Endothelial cell of hepatic sinusoid (primary cell): Measurements from ENCODE around the gene TUBGCP3.
"Not testable (repeated sequence)": the region's sequence is repeated elsewhere in the genome, so short reads cannot be mapped to it uniquely, and the experiment has no call there.

Experiments
- in situ Hi-C: cut with HindIII; loops from 2 replicates; pipeline ENCODE4 v1.10.0; 2017; ENCODE audit warnings: low sequenced_read_pairs

Gene TUBGCP3

GRCh38 chr13:112488343-112489050 lies 99.5 kb downstream of the TUBGCP3 start:
- in situ Hi-C loops, result not testable (repeated sequence)

DNA sequence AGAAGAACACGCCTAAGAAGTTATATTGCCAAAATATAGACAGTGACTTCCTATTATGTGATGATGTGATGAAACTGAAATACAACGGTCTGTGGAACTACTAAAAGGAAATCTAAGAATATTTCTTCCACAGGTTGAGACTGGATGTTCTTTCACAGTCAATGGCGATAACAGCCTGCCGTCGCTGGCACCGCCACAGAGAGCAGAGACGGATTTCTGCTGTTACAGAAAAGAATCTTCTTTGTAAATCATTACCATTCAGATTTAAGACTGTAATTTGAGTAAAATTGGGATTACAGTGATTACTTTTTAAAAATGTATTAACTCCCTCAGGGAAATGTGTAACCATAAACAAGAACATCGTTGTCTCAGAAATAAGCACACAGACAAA lies 100.8 kb downstream of the TUBGCP3 start:
- in situ Hi-C loops, result no loop called here

- in situ Hi-C loops, result no loop called here
These were observed 101.4 kb downstream of the TUBGCP3 start for GRCh38 chr13:112486386-112487126.

GRCh38 chr13:112485814-112486213 lies 102.1 kb downstream of the TUBGCP3 start:
- in situ Hi-C loops, result not testable (repeated sequence)

DNA sequence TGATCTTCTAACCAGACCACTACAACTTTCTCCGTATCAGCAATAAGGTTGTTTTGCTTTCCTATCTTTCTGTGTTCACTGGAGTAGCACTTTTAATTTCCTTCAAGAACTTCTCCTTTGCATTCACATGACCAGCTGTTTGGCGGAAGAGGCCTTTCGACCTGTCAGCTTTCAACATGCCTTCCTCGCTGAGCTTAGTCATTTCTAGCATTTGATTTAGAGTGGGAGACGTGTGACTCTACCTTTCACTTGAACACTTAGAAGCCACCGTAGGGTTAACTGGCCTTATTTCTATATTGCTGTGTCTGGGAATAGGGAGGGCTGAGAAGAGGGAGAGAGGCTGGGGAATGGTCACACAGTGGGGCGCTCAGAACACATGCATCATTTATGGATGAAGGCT lies 104.7 kb downstream of the TUBGCP3 start:
- in situ Hi-C loops, result no loop called here

DNA sequence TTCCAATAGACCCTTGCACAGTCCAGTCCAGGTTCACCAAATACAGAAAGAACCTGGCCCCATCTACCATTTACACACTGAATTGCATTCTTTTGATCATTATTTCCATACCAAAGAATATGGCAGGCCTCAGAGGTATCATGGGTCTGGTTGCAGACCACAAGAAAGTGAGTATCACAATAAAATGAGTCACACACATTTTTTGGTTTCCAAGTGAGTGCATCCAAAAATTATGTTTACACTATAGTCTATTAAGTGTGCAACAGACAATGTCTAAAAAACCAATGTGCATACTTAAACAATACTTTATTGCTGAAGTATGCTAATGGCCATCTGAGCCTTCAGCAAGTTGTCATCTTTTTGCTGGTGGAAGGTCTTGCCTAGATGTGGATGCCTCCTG lies 106.5 kb downstream of the TUBGCP3 start:
- in situ Hi-C loops, result no loop called here

- in situ Hi-C loops, result no loop called here
These were observed 108.6 kb downstream of the TUBGCP3 start for GRCh38 chr13:112479389-112479788.

GRCh38 chr13:112477070-112477619 lies 110.8 kb downstream of the TUBGCP3 start:
- in situ Hi-C loops, result no loop called here

- in situ Hi-C loops, result no loop called here
These were observed 112.1 kb downstream of the TUBGCP3 start for GRCh38 chr13:112475889-112476288.

- in situ Hi-C loops, result no loop called here
These were observed 113.1 kb downstream of the TUBGCP3 start for GRCh38 chr13:112474869-112475268.

DNA sequence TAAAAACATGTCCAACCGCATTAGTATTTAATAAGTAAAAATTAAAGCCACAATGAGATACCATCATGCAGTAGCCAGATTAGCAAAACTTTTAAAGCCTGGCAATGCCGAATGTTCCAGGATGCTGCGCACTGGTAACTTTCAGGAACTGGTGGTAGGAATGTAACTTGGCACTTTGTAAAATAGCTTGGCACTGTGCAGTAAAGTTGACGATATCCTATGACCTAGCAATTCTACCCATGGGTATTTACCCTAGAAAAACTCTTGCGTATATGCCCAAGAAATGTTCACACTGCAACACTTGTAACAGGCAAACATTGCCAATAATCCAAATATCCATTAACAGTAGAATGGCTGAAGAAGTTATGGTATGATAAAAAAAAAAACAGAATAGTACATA lies 114.1 kb downstream of the TUBGCP3 start:
- in situ Hi-C loops, result no loop called here

DNA sequence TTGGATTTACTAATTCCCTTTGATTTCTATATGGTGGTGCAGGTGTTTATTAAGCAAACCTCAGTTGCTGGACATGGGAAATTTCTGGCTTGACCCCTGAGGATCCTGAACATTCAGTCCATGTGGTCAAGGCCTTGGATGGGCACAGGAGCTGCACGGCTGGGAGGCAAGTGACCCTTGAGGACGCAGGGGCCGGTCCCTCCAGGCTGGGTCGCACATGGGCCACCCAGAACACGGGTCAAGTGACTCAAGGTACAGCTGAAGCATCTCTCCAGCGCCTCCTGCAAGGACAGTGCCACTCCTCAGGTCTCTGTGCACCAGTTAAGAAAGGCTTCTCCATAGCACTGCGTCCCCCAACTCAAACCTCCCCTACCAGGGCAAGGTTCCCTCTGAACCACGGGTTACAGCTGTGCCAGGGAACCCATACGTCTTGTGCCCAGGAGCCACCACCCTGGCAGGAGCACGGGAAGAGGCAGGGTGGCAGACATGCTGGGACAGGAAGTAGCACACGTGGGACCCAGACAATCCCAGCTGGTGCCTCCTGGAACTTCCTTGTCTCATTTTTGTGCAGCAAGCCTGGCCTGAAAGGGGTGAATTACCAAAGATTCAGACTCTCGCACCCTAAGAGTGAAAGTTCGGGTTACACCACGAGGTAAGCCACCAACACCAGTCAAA lies 118.7 kb downstream of the TUBGCP3 start:
- in situ Hi-C loops, result no loop called here

- in situ Hi-C loops, result no loop called here
These were observed 119.9 kb downstream of the TUBGCP3 start for GRCh38 chr13:112468069-112468468.

GRCh38 chr13:112467236-112467635 lies 120.7 kb downstream of the TUBGCP3 start:
- in situ Hi-C loops, result no loop called here

- in situ Hi-C loops, result no loop called here
These were observed 121.6 kb downstream of the TUBGCP3 start for GRCh38 chr13:112466132-112467058.

- in situ Hi-C loops, result no loop called here
These were observed 122.5 kb downstream of the TUBGCP3 start for GRCh38 chr13:112465251-112466131.

GRCh38 chr13:112464720-112465119 lies 123.2 kb downstream of the TUBGCP3 start:
- in situ Hi-C loops, result no loop called here

- in situ Hi-C loops, result no loop called here
These were observed 125.5 kb downstream of the TUBGCP3 start for GRCh38 chr13:112462408-112462807.

DNA sequence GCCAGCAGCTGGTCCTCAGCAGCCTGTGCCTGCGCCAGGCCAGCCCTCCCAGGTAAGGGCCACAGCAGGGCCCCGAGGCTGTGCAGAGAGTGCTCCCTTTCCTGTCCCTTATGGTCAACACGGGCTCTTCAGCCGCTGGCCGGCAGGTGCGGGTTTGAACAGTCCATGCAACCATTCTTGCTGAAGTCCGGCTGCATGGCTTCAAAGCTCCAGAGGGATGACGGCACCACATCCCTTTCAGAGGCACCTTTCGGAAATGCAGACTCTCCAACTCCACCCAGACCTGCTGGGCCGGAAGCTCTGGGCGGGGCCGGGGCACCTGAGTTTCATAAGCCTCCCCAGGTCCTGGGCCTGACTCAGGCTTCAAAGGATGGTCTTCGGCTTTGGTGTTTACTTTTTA lies 130.5 kb downstream of the TUBGCP3 start:
- in situ Hi-C loops, result no loop called here

DNA sequence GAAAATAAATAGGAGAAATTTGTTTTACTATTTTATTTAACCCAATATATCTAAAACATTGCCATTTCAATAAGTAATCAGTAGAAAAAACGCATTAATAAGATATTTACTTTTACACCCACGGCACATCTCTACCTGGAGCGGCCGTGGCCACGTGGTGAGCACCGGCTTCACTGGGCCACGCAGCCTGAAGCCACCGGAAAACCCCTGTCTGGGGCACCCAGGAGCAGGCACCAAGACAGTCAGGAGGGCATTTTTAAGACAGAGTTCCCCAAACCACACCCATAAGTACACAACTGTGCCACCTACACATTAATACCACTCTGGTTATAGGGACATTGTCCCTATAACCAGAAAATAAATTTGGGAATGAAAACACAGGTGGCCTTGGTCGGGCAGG lies 130.9 kb downstream of the TUBGCP3 start:
- in situ Hi-C loops, result no loop called here
